ENCODE measurements around the gene TANGO6.

Gene TANGO6

DNA sequence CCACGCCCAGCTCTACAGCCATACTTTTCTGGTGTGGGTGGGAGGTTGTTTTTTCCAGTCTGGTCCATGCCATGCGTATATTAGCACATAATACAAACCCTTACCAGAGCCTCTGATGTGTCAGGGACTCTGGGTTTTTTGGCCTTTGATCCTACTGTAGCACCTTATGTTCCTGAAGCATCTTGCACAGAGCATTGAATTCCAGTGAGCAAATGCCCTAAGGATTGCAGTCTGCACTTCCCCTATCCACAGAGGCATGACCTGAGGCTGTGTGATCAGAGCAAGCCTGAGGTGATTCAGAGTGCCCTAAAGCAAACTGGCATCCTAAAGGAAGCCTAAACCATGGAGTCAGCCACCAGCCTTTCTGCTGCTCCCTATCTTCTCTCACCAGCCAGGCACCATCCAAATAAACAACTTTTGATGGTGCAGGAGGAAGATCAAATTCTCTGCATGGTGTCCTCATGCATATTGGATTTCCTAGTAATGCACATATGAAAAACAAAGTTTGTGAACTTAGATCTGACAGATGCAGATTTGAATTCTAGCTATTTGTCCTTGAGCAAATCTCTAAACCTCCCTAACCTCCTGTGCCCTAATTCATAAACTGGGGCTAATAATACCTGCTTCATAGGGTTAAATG lies 220.9 kb downstream of the TANGO6 start:
- no peak for DNase-seq

DNA sequence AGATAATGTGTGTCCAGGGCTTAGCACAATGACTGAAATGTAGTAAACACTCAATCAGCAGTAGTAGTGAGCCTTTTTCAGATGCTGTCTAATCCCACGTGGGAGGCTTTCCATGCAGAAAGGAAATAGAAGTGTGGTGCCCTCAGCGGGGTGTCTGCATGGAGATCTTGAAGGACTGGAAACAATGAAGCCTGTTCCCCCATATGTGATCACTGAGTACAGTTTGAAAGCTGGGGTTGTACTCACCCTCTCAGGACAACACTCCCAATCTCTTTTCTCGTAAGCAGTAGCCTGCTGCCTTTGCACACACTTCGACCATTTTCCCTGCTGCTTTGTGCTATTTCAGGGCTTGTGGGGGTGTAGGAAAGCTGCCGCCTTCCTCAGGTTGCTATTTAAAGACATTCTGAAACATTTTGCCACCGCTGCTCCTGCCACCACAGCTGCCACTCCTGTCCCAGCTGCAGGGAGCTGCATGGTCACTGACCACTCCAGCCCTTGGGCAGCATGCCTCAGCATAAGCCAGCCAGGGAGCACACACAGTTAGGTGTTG lies 221.5 kb downstream of the TANGO6 start:
- DNase-seq: no peak

DNA sequence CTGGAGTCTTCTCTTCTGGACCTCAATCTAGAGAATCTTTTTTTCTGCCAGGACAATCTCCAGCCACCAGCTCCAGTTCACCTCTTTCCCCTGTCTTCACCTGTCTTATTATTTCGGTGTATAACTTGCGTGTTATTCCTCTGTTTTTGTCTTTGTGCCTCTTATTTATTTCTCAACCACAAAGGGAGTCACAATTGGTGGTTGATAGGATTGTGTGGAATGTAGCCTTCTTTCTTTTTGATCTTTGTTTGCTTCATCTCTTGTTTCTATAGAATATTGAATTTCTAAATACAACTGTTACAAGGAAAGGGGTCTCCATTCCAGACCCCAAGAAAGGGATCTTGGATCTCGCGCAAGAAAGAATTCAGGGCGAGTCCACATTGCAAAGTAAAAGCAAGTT lies 226.2 kb downstream of the TANGO6 start:
- DNase-seq: no peak

DNA sequence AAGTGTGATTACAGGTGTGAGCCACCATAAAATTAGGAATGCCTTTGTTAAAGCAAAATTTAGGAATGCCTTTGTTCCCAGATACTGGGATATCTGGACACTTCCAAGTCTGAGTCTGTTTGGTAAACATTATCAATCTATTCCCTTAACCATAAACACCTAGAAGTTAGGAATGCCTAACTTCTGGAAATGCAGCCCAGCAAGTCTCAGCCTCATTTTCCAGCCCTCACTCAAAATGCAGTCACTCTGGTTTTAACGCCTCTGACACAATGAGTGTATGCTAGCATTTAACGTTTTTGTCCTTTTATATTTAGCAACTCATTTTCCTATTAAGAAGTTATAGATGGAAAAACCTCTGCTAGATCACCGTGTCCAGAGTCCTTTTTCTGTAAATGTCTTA lies 227.7 kb downstream of the TANGO6 start:
- no peak for DNase-seq

DNA sequence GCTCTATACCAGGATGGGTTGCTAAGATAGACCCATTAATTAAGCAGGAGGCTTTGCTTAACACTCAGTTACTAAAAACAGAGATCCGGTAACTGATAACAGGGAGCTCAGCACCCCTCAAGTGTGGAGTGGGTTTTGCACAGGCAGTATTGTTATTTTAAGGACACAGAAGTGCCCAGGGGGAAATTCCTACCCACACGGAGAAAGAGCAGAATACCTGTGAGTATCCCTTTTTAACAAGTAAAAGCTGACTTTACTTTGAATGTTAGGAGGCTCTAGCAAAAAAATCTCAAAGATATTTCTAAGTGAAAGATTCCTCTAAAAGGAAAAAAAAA lies 229.3 kb downstream of the TANGO6 start:
- DNase-seq: no peak

DNA sequence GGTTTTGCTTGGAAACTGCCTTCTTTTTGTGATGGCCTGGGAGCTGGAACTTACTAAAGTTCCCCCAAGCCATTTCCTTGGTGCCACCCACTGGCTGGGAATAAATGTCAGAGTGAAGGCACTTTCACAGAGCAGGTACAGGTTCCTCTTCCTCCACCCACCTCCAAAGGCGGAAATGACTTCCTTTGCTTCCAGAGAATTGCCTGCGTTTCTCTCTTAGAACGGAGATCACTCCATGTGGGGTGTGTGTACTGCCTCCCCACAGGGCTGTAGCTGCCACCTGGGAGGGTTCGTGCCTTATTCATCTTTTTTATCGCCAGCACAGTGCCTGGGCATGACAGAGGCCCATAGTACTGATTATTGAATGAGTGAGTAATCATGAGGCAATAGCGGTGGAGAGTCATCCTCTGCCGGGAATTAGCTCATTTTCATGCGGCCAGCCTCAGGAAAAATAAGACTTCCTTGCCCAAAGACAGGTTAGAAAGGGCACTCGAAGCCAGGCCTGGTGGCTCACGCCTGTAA lies 229.9 kb downstream of the TANGO6 start:
- no peak for DNase-seq

DNA sequence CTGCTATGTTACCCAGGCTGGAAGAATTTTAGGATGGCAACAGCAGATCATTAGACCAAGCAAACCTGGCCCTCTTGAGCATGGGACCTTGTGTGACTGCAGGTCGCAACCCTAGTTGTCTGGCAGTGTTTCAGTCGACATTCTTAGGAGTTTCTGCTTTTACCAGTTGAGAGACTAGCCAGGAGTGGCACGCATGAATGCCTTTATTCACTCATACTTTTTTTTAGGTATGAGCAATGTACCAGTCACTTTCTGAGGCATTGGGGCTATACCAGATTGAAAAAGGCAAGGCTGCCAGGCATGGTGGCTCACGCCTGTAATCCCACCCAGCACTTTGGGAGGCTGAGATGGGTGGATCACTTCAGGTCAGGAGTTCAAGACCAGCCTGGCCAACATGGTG lies 233.9 kb downstream of the TANGO6 start:
- no peak for DNase-seq

DNA sequence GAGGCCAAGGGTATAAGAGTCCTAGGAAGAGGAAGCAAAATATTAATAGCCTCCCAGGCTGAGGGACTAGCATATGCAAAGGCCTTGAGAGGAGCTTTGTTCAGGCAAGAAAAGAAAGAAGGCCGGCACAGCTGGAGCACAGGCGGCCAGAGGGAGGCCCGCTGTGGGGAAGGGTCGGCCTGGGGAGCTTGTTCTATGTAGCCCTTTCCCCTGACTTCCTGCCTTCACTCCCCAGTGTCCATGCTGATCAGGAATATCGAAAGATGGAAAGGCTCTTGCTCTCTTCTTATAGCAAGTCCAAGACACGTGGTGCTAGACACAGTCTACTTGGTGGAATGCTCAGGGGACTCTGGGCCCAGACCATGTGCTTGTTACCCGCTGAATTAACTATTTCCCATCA lies 234.7 kb downstream of the TANGO6 start:
- no peak for DNase-seq

DNA sequence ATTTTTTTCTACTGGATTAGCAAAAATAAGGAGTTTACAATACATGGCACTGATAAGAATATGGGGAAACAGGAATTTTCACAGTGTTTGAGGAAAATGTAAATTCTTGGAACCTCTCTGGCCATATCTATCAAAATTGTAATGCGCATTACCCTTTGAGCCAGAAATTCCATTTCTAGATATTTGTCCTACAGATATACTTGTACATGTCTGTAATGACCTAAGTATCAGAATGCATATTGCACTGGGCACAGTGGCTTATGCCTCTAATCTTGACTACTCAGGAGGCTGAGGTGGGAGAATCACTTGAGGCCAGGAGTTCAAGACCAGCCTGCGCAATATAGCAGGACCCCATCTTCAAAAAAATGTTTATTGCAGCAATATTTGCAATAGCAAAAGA lies 236.4 kb downstream of the TANGO6 start:
- no peak for DNase-seq

DNA sequence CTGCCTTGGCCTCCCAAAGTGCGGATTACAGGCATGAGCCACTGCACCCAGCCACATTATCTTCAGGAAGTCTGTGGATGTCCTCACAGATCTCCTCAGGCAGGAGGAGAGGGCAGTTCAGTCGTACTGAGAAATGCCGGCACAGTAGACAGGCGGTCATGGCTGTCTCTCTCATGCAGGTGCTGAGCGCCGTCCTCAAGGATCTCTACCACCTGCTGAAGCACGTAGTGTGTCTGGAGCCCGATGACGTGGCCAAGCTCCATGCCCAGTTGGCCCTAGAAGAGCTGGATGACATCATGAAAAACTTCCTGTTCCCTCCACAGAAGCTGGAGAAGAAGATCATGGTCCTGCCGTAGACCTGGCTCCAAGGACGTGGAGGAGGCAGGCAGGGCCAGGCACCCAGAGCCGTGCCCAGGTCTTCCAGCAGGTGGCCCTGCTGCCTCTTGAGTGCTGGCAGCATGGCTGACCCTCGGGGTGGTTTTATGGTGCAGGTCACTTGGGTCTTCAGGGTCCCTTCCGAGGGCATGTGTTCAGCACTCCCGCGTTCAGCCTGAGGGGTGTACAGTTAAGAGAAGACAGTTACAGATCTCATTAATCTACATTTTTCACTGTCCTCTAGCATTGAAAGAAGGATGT lies 240.1 kb downstream of the TANGO6 start:
- no peak for DNase-seq

DNA sequence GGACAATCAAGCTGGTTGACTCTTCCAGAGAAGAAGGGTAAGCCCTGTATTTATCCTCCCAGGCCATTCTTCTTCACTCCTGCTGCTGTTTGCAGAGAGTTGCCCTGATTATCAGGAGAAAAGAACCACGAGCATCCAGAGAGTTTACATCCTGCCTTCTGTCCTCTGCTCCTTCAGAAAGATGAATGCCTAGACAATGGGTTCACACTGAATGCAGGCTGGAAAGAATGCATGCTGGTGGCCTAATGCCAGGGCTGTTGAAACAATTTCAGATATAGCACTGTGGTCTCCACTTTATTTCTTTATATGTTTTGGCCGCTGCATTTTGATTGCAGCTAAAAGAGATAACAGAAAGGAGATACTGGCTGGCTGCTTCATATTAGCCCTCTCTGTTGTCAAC lies 241.0 kb downstream of the TANGO6 start:
- no peak for DNase-seq

DNA sequence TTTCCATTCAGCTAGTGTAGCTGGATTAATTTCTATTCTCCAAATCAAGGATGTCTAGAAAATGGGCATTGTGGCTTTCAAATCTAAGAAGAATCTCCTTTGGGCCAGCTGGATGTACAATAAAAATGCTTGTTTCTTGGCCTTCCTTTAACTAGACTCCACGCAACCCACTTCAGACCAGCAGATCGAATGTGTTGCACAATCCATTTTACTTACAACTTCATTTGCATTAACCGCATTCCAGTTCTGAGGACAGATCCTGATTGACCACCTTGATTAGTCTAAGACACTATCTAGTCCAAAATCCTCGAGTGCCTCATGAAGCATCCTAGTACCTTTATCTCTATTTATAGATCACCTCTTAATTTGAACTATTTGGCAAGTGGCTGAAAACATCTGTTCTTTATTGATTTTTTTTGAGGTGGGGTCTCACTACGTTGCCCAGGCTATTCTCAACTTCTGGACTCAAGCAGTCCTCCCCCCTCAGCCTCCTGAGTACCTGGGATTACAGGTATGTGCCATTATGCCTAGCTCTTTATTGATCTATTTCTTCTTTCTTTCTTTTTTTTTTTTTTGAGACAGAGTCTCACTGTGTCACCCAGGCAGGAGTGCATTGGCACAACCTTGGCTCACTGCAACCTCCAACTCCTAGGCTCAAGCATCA lies 241.8 kb downstream of the TANGO6 start:
- DNase-seq: no peak

DNA sequence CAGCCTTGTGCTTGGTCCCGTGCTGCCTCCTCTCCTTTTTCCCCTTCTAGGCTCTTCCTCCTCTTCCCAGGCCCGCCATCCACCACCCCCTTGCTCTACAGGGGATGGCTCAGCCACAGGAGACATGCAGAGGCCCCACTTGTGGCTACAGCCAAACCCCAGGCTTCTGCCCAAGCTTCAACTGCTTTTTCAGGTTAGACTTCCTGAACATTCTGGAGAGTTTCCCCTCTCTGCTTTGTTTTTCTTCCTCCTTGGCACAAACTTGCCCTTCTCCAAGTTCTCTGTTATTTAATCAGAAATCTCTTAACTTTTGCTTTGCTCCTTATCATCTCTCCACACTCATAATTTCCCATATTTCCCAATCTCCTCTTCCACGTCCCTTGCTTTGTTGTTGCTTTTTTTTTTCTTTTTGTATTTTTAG lies 243.8 kb downstream of the TANGO6 start:
- DNase-seq: no peak

DNA sequence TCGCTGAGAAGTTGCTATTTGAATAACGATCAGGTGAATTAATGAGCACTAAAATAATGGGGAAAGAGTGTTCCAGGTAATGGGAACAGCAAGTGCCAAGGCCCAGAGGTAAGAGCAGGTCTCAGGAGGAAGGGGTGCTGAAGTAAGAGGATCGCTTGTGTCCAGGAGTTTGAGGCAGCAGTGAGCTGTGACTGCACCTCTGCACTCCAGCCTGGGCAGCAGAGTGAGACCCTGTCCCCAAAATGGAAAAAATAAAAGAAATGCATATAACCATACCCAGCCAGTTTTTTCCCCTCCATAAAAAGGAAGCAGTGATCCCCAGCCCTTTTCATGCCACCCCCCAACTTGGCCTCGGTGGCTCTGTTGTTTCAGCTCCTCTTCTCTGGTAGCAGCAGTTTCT lies 245.4 kb downstream of the TANGO6 start:
- DNase-seq: no peak

DNA sequence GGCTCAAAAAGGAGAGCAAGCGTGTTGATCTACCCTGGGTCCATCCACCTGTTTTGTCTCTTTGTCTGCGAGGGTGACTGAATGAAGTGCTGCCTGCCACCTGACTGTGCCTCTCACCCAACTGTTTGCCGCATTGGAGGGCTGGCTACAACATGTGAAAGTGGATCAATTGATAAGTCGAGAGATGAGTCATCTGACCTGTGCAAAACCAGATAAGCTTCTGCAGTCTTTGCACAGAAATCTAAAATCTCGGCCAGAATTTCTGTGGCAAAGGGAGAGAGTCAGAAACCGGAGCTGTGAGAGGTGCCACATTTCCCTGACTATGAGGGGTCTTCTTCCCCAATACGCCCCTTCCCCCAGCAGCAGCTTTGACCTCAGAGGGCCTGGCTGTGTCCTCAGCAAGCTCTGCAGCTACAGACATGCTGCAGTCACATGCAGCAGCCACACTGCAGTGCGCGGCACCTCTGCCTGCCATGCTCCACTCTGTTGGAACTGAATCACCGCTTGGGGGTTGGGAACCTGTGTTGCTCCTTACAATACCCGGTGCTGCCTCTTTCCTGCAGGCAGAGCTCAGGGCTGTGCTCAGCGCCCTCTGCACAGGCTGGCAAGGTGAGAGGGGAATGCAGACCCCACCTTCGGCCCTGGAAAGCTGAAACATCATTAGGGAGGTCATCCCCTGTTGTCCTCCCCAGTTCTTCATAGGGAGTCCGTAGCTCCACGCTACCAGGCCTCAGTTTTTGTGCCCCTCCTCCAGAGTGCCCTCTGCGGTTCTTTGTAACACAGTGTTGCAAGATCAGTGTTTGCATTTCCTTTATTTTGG lies 246.0 kb downstream of the TANGO6 start:
- DNase-seq: no peak

DNA sequence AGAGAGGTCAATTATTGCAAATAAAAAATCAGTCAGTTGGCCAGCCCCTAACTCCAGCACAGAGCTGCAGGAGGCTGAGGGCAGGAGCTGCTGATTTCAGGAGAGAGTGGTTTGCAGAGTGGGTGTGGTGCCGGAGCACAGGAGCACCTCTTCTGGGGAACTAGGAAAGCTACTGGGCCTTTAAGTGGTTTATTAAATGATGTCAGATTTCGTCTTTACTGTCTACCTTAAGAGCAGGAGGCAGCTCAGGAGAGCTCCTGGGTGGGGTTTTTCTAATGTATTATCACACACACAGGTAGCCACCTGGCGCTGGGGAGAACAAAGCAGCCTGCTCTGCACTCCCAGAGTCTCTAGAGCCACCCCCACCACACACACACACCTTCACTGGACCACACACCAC lies 250.6 kb downstream of the TANGO6 start:
- DNase-seq: no peak

DNA sequence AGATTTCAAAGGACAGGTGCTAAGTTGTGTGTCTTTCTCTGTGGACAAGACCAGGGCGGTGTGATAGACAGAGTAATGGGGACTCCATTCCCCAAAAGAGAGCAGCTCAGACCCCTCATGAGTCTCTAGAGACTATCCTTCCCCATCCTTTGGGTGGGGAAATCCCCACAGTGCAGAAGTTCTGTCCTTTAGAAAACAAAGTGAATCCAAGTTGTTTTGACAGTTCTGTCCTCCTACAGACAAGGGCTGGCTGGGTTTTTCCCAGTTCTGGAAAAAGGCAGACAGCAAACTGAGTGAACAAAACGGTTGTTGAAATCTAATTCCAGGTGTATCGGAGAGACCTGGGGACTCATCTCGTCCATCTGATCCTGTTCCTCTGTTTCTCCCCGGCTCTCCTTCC lies 251.2 kb downstream of the TANGO6 start:
- no peak for DNase-seq

DNA sequence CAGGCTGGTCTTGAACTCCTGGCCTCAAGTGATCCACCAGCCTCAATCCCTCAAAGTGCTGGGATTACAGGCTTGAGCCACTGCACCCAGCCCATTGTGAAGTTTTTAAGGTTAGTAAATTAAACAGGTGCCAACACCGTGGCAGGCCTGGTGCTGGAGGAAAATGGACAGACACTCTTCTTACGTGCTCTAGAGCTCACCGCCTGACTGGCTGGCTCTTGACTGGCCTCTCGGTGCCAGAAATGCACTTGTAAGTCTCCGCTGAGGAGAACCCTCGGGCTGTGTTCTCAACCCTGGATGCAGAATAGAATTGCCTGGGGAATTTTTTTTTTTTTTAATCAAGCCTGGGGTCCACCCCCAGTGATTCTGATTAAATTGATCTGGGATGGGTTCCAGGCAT lies 251.9 kb downstream of the TANGO6 start:
- no peak for DNase-seq

DNA sequence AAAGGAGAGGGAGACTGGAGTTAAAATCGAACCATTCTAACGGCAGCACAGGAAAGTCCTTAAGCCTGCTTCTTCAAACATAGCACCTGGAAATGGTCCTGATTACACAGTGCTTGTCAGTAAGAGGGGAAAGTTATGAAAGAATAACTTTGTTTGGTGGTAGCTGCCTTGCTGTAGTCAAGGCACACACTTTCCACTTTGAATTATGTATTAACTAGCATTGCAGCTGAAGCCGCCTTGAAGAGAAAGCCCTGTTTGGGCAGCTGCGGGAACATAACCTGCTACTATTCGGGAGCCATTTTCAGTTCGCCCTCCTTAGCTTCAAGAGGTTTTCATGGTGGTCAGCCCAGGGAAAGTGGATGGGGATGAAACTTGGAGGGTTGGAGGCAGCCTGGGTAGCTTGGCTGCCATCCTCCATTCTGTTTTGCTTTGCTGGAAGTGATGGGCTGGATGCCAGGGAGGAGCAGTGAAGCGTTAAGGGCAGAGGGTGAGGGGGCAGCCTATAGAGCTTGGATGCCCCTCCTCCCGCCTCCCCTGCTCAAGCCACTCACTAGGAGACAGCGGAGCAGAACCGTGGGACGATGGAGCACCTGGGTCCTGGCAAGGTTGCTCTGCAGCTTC lies 256.9 kb downstream of the TANGO6 start:
- DNase-seq: no peak

DNA sequence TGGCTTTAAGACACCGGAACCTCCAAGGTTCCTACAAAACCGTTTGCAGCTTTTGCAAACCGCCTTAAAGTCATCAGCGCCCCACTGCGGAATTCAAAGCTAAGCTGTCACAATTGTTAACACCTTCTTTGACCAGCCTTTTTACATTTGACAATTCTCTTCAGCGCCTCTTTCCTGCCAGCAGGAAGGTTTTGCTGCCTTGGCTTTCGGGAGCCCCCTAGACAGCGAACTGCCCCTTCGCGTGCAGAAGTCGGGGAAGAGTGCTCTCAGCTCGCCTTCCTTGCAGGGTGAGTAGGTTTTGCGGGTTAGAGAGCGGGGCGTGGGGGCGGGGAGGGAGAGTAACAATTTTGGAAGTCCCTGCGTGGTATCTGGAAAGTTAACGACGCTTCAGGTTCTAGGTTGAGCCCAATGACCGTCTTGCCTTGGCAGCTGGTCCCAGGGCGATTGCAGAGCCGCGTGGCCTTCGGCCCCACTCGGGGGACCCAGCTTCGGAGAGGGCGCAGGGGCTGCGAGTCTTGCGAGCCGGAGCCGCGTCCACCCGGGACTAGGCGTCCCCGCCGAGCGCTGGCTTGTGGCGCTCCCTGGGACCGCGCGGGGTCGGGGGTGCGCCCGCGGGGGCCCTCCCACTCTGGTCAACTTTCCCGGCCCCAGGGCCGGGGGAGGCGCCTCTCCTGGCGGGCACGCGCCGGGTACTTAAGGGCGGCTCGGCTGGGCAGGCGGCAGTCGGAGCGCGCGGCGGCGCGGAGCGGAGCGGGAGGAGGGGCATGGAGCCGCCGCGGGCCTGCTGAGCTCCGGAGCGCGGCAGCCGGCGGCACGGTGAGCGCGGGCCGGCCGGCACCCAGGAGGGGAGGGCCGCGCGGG lies 262.4 kb downstream of the TANGO6 start, which contains the start of gene HAS3:
HAS3 (plus strand) TSS at position 153 of the 861 bp plus-strand sequence. CDS start 3,743 bp downstream, outside the sequence.
- peak in 4 of 6 experiments; percentile 2 to 33 (median 18) for DNase-seq

DNA sequence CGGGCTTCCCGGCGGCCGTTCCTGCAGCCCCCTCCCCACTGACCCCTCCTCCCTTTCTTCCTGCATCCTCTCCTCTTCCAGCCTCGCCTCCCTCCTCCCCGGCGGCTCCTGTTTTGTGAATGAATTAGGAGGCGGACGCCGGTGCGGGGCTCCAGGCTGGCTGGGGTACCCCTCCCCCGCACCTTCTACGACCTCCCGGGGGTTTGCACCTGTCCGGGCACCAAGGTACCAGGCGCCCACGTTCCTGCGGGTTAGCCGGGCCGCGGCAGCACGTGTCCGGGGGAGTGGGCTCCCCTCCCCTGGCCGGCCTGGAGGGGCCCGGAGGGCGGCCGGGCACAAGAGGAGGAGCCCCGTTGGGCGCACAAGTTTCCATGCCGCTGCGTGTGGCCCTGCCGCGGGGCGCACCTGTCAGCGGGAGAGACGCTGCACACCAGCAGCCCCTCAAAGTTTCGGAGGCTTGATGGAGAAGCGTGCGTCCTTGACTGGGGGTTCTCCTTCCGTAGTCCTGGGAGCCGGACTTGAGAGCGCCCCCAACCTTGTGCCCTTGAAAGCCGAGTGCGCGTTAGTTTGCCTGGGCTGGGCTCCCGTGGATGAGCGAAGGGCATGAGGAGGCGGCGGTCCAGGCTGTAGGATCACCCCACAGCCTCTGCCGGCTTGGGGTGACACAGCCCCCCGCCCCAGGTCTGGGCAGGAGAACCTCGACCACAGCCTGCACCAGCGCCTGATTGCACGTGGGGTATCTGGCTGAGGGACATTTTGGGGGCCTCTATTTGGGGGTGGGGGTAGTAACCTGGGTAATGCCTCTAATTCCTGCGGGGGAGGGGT lies 263.4 kb downstream of the TANGO6 start:
- DNase-seq: no peak

Data from stimulated activated naive CD4-positive, alpha-beta T cell (primary cell).